Stimulated activated naive B cell treated with anti-CD40 and anti-IgM and Interleukin-4, amounts not matched to agents 10 μg/mL and 1 μg/mL and 100 μg/mL, for 72 hours (primary cell): ENCODE results near the gene MIX23.

Experiments used
- ATAC-seq, 2 donors: fragments of 150-1000 bp; cut with Tn5 transposase; replicated peaks; 2 replicates each; pipeline ENCODE4 v1.10.0; 2021; ENCODE audit warnings: moderate library complexity in 1 of 2
- DNase-seq: peaks from one replicate; pipeline ENCODE4 v3.0.0; 2021
- H3K27ac Mint-ChIP-seq: one replicate; pipeline ENCODE4 v1.8.0; 2022; ENCODE audit warnings: mild to moderate bottlenecking, mixed read lengths
- H3K27me3 Mint-ChIP-seq, 2 donors: one replicate each; pipeline ENCODE4 v1.8.0; 2022; ENCODE audit warnings: mixed read lengths in 2 of 2
- H3K36me3 Mint-ChIP-seq, 2 donors: one replicate each; pipeline ENCODE4 v1.8.0; 2022; ENCODE audit warnings: mixed read lengths in 2 of 2, mild to moderate bottlenecking in 1 of 2
- H3K4me1 Mint-ChIP-seq, 2 donors: one replicate each; pipeline ENCODE4 v1.8.0; 2022; ENCODE audit warnings: mixed read lengths in 2 of 2, mild to moderate bottlenecking in 1 of 2
- H3K4me3 Mint-ChIP-seq, 2 donors: one replicate each; pipeline ENCODE4 v1.8.0; 2022; ENCODE audit warnings: mild to moderate bottlenecking in 2 of 2, mixed read lengths in 2 of 2, moderate library complexity in 1 of 2
- H3K9me3 Mint-ChIP-seq, 2 donors: one replicate each; pipeline ENCODE4 v1.8.0; 2022; ENCODE audit warnings: mixed read lengths in 2 of 2, mild to moderate bottlenecking in 1 of 2

The MIX23 gene

GRCh38 chr3:122314228-122314876 lies 68.7 kb downstream of the MIX23 start:
- H3K27ac Mint-ChIP-seq = no peak overlapping the region
- no peak overlapping the region for H3K4me3 Mint-ChIP-seq
- peaks cover 3 to 5% of the 10 kb centered on the region in 2 donors for H3K36me3 Mint-ChIP-seq
- H3K27me3 Mint-ChIP-seq = peaks cover 17 to 20% of the 10 kb centered on the region in 2 donors
- H3K4me1 Mint-ChIP-seq = peaks cover 1 to 6% of the 10 kb centered on the region in 2 donors
- H3K9me3 Mint-ChIP-seq = peaks cover 6 to 10% of the 10 kb centered on the region in 2 donors
- no peak for ATAC-seq
- DNase-seq = no peak

DNA sequence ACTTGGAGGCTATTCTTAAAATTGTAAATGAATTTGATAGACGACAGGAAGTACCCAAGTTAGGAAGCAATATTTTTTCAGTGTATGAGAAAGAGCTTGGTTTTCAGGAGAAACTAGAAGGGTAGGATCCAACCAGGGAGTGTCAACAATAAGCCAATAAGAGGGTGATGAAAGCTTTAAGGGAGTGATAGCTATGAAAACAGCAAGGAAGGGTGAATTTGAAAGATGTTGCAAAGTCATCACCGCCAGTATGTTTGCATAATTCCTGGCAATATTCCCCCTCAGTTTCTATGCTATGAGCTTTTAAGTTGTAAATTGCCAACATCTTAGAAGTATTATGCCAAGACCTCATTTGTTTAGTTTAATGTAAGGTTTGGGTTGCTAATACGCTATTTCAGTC lies 69.8 kb downstream of the MIX23 start:
- H3K9me3 Mint-ChIP-seq = peaks cover 3 to 7% of the 10 kb centered on the region in 2 donors
- no peak overlapping the region for H3K4me3 Mint-ChIP-seq
- peaks cover 0 to 4% of the 10 kb centered on the region in 2 donors for H3K36me3 Mint-ChIP-seq
- ATAC-seq (no peak), DNase-seq (no peak)
- H3K27me3 Mint-ChIP-seq = peaks cover 15 to 18% of the 10 kb centered on the region in 2 donors
- H3K27ac Mint-ChIP-seq = no peak overlapping the region
- H3K4me1 Mint-ChIP-seq = peaks cover 1 to 16% of the 10 kb centered on the region in 2 donors

DNA sequence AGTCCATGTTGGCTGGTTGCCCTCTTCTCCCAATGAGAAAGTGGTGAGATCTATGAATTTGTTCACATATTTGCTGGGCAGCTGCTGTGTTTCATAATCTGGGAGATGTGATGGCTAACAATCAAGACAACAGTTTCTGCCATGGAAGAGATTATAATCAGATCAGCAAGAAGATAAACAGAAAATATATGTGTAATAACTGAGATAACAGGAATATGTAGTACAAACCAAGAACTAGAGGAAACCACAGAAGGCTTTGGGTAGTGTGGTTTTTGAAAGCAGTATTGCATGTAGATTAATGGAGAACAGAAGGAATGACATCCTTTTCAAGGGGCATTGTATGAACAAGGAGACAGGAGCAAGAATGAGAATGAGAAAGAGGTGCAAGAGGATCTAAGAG lies 70.2 kb downstream of the MIX23 start:
- DNase-seq (no peak), ATAC-seq (no peak)
- Mint-ChIP-seq H3K4me3 (no peak overlapping the region), H3K4me1 (peaks cover 4 to 20% of the 10 kb centered on the region in 2 donors), H3K36me3 (peaks cover 0 to 3% of the 10 kb centered on the region in 2 donors), H3K27ac (no peak overlapping the region), H3K9me3 (peaks cover 0 to 3% of the 10 kb centered on the region in 2 donors), H3K27me3 (peaks cover 11 to 13% of the 10 kb centered on the region in 2 donors)

DNA sequence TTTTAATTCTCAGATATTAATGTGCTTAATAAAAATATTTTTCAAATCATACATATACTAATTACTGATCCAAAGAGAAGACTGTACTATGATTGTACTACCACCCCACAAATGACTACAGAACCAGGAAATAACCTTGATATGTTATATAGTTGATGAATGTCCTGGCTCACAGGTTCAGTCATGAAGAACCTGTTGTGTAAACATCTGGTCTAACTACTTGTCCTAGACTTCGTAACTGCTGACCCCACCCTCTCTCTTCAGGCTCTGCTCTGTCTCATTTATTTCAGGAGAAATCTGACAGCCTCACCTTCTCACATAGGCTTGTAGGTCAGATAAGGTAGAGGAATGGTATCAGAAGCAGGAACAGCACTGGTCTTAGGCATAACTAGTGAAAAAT lies 72.7 kb downstream of the MIX23 start:
- ATAC-seq (no peak), DNase-seq (no peak)
- Mint-ChIP-seq H3K36me3 (no peaks in the 10 kb centered on the region), H3K27ac (no peak overlapping the region), H3K4me3 (no peak overlapping the region), H3K9me3 (no peaks in the 10 kb centered on the region), H3K4me1 (peaks cover 18 to 44% of the 10 kb centered on the region in 2 donors), H3K27me3 (peaks cover 2% of the 10 kb centered on the region in 2 donors)
